ENCODE measurements around the gene SHISA7.

SHISA7 gene

GRCh38 chr19:55484593-55485438 is 41.7 kb upstream of the SHISA7 start, which contains the start of gene NAT14 (continued):
- TF ChIP-seq ZBTB17 (tag by site-specific recombination; IDR thresholded peaks at IDR 0.05) = no peak
- no peak for TF ChIP-seq ZBTB1 (tag by site-specific recombination; IDR thresholded peaks at IDR 0.05)
- TF ChIP-seq ZNF544 (tag by site-specific recombination; IDR thresholded peaks at IDR 0.05) = no peak
- peak; percentile 64; the same call in 1 of the 2 replicates for TF ChIP-seq KLF16 (tag by site-specific recombination; IDR thresholded peaks at IDR 0.05)
- TF ChIP-seq ZFP37 (tag by site-specific recombination; IDR thresholded peaks at IDR 0.05) = no peak
- TF ChIP-seq YY2 (tag by site-specific recombination; IDR thresholded peaks at IDR 0.05) = no peak
- TF ChIP-seq ZNF76 (tag by site-specific recombination; IDR thresholded peaks at IDR 0.05; ENCODE audit: borderline replicate concordance, low read depth) = peak; percentile 58; the same call in 1 of the 2 replicates
- TF ChIP-seq KLF1 (tag by site-specific recombination; IDR thresholded peaks at IDR 0.05) = peak; percentile 80
- no peak for TF ChIP-seq ZNF155 (tag by site-specific recombination; IDR thresholded peaks at IDR 0.05)
- TF ChIP-seq ZNF140 (tag by site-specific recombination; IDR thresholded peaks at IDR 0.05) = no peak
- 0 out of 2 replicates have a peak, but pooled peaks have one; percentile 21 for TF ChIP-seq ZNF600 (tag by site-specific recombination; IDR thresholded peaks at IDR 0.05)
- TF ChIP-seq ZSCAN30 (tag by site-specific recombination; IDR thresholded peaks at IDR 0.05) = no peak
- no peak for TF ChIP-seq ZFP3 (tag by site-specific recombination; IDR thresholded peaks at IDR 0.05; ENCODE audit: low read depth)
- TF ChIP-seq, protein P1, sequence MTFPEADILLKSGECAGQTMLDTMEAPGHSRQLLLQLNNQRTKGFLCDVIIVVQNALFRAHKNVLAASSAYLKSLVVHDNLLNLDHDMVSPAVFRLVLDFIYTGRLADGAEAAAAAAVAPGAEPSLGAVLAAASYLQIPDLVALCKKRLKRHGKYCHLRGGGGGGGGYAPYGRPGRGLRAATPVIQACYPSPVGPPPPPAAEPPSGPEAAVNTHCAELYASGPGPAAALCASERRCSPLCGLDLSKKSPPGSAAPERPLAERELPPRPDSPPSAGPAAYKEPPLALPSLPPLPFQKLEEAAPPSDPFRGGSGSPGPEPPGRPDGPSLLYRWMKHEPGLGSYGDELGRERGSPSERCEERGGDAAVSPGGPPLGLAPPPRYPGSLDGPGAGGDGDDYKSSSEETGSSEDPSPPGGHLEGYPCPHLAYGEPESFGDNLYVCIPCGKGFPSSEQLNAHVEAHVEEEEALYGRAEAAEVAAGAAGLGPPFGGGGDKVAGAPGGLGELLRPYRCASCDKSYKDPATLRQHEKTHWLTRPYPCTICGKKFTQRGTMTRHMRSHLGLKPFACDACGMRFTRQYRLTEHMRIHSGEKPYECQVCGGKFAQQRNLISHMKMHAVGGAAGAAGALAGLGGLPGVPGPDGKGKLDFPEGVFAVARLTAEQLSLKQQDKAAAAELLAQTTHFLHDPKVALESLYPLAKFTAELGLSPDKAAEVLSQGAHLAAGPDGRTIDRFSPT (tag by site-specific recombination; IDR thresholded peaks at IDR 0.05) = no peak
- TF ChIP-seq ZNF311 (tag by site-specific recombination; IDR thresholded peaks at IDR 0.05; ENCODE audit: borderline replicate concordance) = no peak
- no peak for TF ChIP-seq EGR2 (tag by site-specific recombination; IDR thresholded peaks at IDR 0.05; ENCODE audit: low read depth)
- no peak for TF ChIP-seq ZNF10 (tag by site-specific recombination; IDR thresholded peaks at IDR 0.05)
- no peak for TF ChIP-seq ZNF571 (tag by site-specific recombination; IDR thresholded peaks at IDR 0.05)
- TF ChIP-seq ZNF791 (tag by site-specific recombination; IDR thresholded peaks at IDR 0.05) = no peak

GRCh38 chr19:55483706-55484592 is 40.8 kb upstream of the SHISA7 start:
- ChIA-PET CTCF (interaction anchor here (0.6 to 4.3 kb wide), 4 partner anchors 16 to 149 kb away, joined by 3 to 42 read pairs (median 10); no protein-coding TSS in a partner anchor), POLR2A (interaction anchor here (1.0 to 3.5 kb wide), 8 partner anchors 8 to 343 kb away, joined by 4 to 44 read pairs (median 7); partner anchors contain the start of genes FIZ1, ISOC2, UBE2S and ZNF628)
- Histone ChIP-seq H3K4me1 (ENCODE audit: control insufficient read depth, insufficient read depth, low read length) (peaks cover 23% of the 10 kb centered on the region), H3K4me3 (ENCODE audit: low read depth, low read length) (no peak overlapping the region), H3K9me3 (ENCODE audit: control insufficient read depth, insufficient read depth, low read depth, low read length) (no peaks in the 10 kb centered on the region), H3K36me3 (ENCODE audit: control insufficient read depth in 2 of 2, insufficient read depth in 1 of 2, low read length in 2 of 2) (peaks cover 0 to 9% of the 10 kb centered on the region in 2 experiments; a peak in 1 of 3 replicates), H3K27ac (ENCODE audit: extremely low read depth, low read depth, low read length) (no peak overlapping the region; the same call in 1 of the 2 replicates)
- TF ChIP-seq ZFP3 (tag by site-specific recombination; IDR thresholded peaks at IDR 0.05; ENCODE audit: low read depth) (peak; percentile 61; the same call in 1 of the 2 replicates), TCF7L2 (IDR thresholded peaks at IDR 0.05; ENCODE audit: borderline replicate concordance, low read depth, low read length) (no peak), ZNF112 (tag by site-specific recombination; IDR thresholded peaks at IDR 0.05) (no peak), ZNF311 (tag by site-specific recombination; IDR thresholded peaks at IDR 0.05; ENCODE audit: borderline replicate concordance) (no peak), ZNF302 (tag by site-specific recombination; IDR thresholded peaks at IDR 0.05; ENCODE audit: low read depth) (no peak), ZBTB10 (tag by site-specific recombination; IDR thresholded peaks at IDR 0.05) (no peak)
- TF ChIP-seq, protein P2, sequence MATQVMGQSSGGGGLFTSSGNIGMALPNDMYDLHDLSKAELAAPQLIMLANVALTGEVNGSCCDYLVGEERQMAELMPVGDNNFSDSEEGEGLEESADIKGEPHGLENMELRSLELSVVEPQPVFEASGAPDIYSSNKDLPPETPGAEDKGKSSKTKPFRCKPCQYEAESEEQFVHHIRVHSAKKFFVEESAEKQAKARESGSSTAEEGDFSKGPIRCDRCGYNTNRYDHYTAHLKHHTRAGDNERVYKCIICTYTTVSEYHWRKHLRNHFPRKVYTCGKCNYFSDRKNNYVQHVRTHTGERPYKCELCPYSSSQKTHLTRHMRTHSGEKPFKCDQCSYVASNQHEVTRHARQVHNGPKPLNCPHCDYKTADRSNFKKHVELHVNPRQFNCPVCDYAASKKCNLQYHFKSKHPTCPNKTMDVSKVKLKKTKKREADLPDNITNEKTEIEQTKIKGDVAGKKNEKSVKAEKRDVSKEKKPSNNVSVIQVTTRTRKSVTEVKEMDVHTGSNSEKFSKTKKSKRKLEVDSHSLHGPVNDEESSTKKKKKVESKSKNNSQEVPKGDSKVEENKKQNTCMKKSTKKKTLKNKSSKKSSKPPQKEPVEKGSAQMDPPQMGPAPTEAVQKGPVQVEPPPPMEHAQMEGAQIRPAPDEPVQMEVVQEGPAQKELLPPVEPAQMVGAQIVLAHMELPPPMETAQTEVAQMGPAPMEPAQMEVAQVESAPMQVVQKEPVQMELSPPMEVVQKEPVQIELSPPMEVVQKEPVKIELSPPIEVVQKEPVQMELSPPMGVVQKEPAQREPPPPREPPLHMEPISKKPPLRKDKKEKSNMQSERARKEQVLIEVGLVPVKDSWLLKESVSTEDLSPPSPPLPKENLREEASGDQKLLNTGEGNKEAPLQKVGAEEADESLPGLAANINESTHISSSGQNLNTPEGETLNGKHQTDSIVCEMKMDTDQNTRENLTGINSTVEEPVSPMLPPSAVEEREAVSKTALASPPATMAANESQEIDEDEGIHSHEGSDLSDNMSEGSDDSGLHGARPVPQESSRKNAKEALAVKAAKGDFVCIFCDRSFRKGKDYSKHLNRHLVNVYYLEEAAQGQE (tag by site-specific recombination; IDR thresholded peaks at IDR 0.05) = peak; percentile 84
